ENCODE results near the gene OGFOD1. TPM values are rescaled to one million over a fixed set of nuclear protein-coding genes. Genes with fewer than 3 reads are reported as not detected.

Gene OGFOD1
- 67.3 and 95.7 TPM in 2 replicates for total RNA-seq

GRCh38 chr16:56450986-56451752 lies at the start of gene OGFOD1, which contains the start of gene NUDT21:
OGFOD1 (plus strand) TSS chr16:56451554; CDS start chr16:56451613, 59 bp downstream.
NUDT21 (minus strand) TSS chr16:56451332; CDS start chr16:56451202, 130 bp downstream.

GRCh38 chr16:56425439-56425832 lies 25.9 kb upstream of the OGFOD1 start, which contains the start of gene AMFR:
AMFR (minus strand) TSS chr16:56425545; CDS start chr16:56425327, 218 bp downstream.

GRCh38 chr16:56519459-56520250 lies 68.3 kb downstream of the OGFOD1 start, which contains the start of gene BBS2:
BBS2 (minus strand) TSS chr16:56520024; CDS start chr16:56519862, 162 bp downstream.

Other genes starting within 250 kb of the OGFOD1 start
- 215 and 286 TPM in 2 replicates for gene AMFR, start 26.0 kb upstream of the OGFOD1 start, total RNA-seq
- gene NUDT21, start 222 bp upstream of the OGFOD1 start, total RNA-seq = 61.4 and 68.2 TPM in 2 replicates
- gene BBS2, start 68.5 kb downstream of the OGFOD1 start, total RNA-seq = 43.9 and 62.4 TPM in 2 replicates
- not detected in 2 replicates for gene MT4, start 113.5 kb downstream of the OGFOD1 start, total RNA-seq
- not detected in 2 replicates for gene MT3, start 138.0 kb downstream of the OGFOD1 start, total RNA-seq
- 118 and 174 TPM in 2 replicates for gene MT2A, start 157.0 kb downstream of the OGFOD1 start, total RNA-seq
- 131 and 212 TPM in 2 replicates for gene MT1E, start 174.2 kb downstream of the OGFOD1 start, total RNA-seq
- gene MT1M, start 181.1 kb downstream of the OGFOD1 start, total RNA-seq = 2.2 and 5.2 TPM in 2 replicates
- 3.2 and 3.3 TPM in 2 replicates for gene MT1A, start 187.1 kb downstream of the OGFOD1 start, total RNA-seq
- not detected in 2 replicates for gene MT1B, start 200.3 kb downstream of the OGFOD1 start, total RNA-seq
- 0.99 and 1.0 TPM in 2 replicates for gene MT1F, start 206.4 kb downstream of the OGFOD1 start, total RNA-seq
- not detected in 2 replicates for gene MT1G, start 216.5 kb downstream of the OGFOD1 start, total RNA-seq
- gene MT1H, start 218.3 kb downstream of the OGFOD1 start, total RNA-seq = not detected in 2 replicates
- gene MT1X, start 230.9 kb downstream of the OGFOD1 start, total RNA-seq = 13.8 and 27.1 TPM in 2 replicates

Measured in endothelial cell of coronary artery (primary cell).